CD4-positive, alpha-beta T cell treated with Interleukin-17A for 4 hours (primary cell): ENCODE data around the gene AUTS2.

Source experiments
- DNase-seq: peaks from one replicate; pipeline ENCODE4 v3.0.0-alpha.2; 2020; ENCODE audit warnings: mixed read lengths

AUTS2 gene

DNA sequence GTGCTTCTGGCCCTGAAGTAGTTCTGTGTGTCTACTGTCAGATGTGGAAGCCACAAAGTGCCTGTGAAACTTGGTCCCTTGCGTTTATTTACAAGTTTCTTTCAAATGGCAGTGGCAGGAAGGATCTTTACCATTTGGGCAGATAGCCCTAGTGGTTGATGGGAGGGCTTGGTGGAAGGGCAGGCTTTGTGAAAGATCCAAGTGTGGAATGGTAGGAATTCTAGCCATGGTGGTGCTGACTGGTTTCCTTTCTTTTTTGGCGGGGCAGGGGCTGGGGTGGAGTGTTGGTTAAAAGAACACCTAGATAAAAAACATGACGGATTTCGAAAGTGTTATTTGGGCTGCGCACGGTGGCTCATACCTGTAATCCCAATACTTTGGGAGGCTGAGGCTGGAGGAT lies 27.0 kb downstream of the AUTS2 start:
- DNase-seq = no peak

GRCh38 chr7:69625798-69626197 lies 27.5 kb downstream of the AUTS2 start:
- DNase-seq = no peak

DNA sequence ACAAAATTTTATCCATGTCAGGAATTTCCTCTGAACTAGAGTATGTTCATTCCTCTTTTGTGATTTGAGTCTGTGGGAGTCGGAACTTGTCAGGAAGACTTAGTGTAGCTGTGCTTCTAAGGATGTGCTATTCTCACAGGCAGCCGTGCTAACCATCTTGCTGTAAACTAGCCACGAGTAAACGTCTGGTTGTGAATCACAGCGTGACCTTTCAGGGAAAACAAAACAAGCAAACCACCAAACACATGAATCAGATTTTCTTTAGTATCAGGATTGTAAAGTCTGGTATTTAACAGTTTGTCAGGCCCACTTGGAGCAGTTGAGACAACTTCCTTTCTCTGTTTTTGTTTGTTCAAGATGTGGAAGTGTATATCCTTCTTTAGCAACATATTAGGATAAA lies 32.0 kb downstream of the AUTS2 start:
- DNase-seq = no peak

DNA sequence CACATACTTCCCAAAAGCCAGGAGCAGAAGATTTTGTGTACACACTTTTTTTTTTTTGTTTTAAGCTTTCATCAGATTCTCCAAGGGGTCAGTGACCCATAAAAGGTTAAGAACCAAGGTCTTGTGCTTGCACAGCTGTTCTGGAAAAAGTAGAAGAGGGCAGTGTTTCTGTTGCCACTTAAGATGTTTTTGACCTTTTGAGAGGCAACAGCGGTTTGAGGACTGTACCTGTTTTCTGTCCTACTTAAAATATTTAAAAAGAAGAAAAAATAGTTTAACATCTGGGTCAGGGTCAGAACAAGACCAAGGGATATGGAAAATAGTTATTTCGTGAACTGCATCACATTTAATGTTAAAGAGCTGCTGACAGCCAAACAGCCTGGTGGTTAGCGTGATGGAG lies 32.9 kb downstream of the AUTS2 start:
- DNase-seq = no peak

DNA sequence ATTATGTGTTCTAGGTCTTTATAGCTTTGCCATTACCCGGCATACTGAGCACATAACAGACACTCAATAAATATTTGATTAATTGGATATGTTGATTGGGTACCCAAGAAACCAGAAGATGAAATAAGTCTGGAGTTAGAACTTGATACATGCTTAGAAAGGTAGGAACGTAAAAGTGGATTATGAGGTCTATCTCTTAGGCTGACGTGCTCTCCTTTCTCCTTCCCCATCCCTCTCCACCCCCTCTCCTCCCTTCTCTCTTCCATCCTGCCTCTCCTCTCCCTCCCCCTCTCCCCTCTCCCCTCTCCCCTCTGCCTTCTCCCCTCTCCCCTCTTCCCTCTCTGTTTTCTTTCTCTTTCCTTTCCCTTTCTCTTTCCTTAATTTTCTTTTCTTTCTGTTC lies 34.0 kb downstream of the AUTS2 start:
- DNase-seq = no peak

- no peak for DNase-seq
Observed at GRCh38 chr7:69633122-69633831, 35.0 kb downstream of the AUTS2 start.

- no peak for DNase-seq
Observed at GRCh38 chr7:69635555-69636185, 37.4 kb downstream of the AUTS2 start.

- DNase-seq = no peak
Observed at GRCh38 chr7:69638674-69639073, 40.4 kb downstream of the AUTS2 start.

DNA sequence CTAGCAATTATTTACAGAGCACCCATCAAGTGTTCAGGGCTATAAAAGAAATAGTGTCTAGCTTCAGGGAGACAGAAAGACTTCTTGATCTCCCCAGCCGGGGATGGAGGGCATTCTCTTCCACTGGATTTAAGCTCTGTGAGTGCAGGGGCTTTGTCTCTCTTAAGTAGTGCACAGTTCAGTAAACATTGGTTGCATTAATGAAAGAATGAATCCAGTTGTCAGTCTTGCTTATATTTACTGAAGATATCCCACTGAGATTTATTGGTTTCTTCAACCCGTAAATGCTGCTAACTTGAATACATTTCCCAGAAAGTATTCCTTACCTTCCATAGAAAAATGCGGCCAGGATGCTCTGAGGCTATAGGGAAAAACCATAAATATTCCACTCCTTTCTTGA lies 41.9 kb downstream of the AUTS2 start:
- no peak for DNase-seq

- DNase-seq = no peak
Observed at GRCh38 chr7:69640925-69641594, 42.8 kb downstream of the AUTS2 start.

GRCh38 chr7:69643265-69643664 lies 45.0 kb downstream of the AUTS2 start:
- DNase-seq = no peak

DNA sequence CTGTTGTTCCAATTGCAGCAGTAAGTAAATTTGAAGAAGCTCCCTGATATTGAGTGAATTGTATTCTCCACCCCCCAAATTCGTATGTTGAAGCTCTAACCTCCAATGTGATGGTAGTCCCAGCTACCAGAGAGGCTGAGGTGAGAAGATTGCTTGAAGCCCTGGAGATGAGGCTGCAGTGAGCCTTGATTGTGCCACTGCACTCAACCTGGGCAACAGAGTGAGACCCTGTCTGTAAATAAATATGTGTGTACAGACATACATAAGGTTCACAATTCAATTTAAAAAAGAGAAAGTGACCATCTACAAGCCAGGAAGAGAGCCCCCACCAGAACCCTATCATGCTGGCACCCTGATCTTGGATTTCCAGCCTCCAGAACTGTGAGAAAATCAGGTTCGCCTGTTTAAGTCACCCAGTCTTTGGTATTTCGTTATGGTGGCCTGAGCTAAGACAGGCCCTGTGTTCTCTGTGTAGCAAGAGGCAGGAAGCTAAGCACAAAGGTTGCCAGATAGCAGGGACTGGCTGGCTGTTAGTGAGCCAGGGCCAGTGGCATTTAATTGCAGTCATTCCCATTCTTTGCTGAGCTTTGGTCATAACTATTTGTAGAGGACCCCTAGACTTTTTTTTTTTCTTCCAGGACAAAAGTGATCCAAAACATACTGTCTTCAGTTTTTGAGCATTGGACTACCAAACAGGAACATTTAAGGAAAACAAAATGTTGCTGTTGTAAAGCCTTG lies 45.6 kb downstream of the AUTS2 start:
- no peak for DNase-seq

- DNase-seq = no peak
Observed at GRCh38 chr7:69645683-69646082, 47.4 kb downstream of the AUTS2 start.

DNA sequence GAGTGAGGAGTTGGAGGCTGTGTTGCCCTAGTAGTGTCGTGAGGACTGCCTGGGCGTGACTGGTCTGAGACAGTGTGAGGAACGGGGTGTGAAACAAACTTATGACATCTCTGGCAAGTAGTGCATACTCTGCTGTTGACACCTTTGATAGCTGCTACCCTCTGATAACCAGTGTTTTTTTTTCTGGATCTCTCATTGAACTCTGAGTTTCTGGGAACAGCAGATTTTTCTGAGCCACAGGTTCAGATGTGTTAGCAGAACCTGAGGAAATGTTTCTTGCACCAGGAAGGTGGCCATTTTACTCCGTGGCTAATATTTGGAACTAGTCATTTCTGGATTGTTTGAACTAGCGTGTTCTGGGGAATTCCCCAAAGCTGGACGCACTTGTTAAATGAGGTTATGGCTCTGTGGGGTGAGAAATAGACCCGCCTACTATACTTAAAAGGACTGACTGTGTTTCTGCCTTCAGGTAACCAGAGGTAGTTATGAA lies 52.9 kb downstream of the AUTS2 start:
- DNase-seq = no peak

DNA sequence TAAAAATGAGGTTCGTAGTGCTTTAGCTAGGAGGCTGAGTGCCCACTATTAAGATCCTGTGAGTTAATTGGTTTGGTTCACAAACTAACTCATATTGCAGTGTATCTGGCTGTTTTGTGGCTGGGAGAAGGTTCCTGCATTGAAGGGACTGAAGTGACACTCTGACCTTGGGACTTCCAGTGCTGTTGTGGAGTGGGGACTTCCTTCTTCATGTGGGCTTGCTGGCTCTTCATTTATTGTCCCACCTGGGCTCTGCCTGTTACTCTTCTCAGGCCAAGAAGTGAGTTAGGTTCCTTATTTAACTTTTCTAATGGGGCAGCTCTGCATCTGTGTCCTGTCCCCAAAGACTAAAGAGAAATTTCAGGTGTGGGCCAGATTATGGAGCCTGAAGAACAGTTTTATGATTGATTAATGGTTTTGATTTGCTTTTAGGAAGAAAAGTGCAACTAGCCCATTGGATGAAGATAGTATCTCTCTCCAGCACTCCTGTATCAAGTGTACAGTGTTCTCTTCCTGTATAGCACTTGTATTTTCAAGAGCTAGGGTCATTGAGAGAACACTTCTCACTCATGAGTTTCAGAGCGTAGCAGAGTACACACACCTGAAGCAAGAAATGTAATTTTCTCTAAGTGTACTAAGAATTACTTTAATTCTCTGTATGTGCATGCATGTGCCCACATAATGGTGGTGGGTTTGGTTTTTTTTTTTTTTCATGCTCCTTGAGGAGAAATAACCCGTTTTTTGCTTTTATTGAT lies 54.8 kb downstream of the AUTS2 start:
- DNase-seq = no peak

DNA sequence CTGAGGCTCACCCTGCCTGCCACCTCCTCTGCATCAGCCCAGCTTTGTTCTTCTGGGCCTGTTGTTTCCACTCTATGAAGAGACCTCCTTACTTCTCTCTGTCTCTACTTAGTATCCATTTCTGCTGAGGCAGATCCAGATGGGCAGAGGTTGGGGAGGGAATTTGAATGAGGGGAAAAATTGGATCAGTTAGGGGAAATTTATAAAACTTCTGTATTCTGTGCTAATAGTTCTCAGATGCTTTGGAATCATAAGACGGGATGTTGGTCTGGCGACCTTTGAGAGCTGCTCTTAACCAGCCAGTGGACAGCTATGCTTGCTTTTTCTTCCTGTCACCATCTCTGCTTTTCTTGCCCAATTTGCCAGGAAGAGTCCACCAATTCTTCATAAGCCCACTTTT lies 55.5 kb downstream of the AUTS2 start:
- no peak for DNase-seq

DNA sequence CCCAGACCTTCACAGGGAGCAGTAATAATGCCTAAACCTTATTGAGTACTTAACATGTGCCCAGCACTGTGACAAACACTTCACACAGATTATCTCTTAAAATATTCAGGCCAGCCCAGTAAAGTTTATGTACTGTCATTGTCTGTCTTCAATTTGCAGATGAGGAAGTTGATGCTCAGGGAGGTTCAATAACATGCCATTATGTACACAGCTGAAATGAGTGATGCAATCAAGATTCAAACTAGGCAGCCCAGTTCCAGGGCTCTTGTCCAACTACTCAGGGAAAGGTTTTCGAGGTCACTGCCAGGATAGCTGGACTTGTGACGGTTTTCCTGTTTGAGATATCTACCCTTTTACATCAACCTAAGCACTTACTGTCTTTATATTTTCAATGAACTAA lies 56.1 kb downstream of the AUTS2 start:
- no peak for DNase-seq

DNA sequence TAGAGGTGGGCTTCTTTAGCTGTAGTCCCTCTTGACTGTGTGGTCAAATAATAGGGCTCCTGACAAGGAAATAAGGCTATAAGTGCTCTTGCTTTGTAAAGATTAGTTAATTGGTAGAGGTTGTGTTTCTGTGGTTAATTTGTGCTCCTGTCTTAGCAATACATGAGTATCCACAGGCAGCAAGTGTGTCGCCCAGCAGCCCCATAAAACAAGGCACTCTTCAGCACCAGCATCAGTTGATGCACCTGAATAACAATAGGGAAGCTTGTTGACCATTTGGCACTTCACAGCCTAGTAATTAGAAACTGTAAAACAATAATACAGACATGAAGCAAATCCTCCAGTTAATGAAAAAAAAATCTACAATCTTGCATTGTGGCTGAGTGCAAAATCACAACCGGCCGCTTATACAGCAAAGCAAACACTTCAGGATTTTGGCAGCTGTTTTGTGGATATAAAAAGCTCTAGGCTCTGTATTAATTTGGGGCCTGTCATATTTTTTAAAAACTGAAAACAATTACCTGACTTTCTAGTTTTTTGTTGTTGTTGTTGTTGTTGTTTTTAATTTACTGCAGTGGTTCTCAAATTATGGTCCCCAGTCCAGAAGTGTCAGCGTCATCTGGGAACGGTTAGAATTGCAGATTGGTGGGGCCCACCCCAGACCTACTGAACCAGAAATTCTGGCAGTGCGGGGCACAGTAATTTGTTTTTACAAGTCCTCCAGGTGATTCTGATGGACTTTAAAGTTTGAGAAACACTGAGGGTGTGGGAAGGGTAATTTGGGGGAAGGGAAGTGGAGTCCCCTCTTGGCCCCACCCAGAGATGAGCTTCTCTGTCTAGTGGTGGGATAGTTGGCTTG lies 56.8 kb downstream of the AUTS2 start:
- no peak for DNase-seq

GRCh38 chr7:69656077-69656476 lies 57.8 kb downstream of the AUTS2 start:
- no peak for DNase-seq

- no peak for DNase-seq
Observed at GRCh38 chr7:69656890-69657289, 58.6 kb downstream of the AUTS2 start.

DNA sequence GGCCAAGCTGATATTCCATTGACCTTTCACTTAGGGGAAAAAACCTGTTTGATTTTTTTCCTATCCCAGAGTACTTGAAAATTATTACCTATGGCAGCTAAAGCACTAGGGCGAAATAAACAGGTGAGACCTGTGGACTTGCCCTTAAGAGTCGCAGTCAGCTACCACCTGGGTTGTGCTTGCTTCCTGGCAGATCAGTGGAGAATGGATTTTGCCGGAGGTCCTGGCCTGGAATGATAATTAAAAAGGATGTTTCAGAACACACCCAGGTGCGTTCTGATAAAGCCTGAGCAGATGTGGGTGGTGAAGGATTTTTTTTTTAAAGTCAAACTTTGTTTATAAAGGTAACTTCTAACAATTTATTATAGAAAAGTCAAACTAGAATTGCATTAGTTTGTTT lies 59.1 kb downstream of the AUTS2 start:
- DNase-seq = no peak

DNA sequence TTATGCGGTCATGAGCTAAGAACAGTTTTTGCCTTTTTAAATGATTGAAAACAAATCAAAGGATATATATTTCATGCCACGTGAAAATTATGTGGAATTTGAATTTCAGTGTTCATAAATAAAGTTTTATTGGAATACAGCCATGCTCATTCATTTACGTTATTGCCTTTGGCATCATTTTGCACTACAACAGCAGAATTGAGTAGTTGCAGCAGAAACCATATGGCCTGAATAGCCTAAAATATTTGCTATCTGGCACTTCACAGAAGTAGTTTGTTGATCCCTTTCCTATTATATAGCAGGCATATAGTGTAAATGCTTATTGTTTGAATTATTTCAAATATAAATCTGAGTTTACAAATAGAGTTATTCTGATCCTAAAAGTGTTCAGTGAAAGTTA lies 59.7 kb downstream of the AUTS2 start:
- no peak for DNase-seq
